Suprapubic skin (tissue), 3 donors: ENCODE measurements around the gene TP73.
A peak's percentile ranks its signal among the peaks of the same experiment; 100 is the strongest.

Experiments used
- POLR2A ChIP-seq, 2 donors: fragments of 450-650 bp; IDR thresholded peaks; one replicate each; pipeline ENCODE4 v1.6.1; 2017; ENCODE audit warnings: antibody characterized with exemption in 2 of 2, mild to moderate bottlenecking in 2 of 2, moderate library complexity in 2 of 2
- TF ChIP-seq, protein P1 (sequence below), 2 donors: fragments of 200-600 bp in 1 of 2; fragments of 450-650 bp in 1 of 2; sonication (generic) in 1 of 2; IDR thresholded peaks; one replicate each; pipeline ENCODE4 v1.5.1; 2016 to 2019; ENCODE audit warnings: antibody characterized with exemption in 2 of 2, mild to moderate bottlenecking in 1 of 2, moderate library complexity in 1 of 2

DNA sequence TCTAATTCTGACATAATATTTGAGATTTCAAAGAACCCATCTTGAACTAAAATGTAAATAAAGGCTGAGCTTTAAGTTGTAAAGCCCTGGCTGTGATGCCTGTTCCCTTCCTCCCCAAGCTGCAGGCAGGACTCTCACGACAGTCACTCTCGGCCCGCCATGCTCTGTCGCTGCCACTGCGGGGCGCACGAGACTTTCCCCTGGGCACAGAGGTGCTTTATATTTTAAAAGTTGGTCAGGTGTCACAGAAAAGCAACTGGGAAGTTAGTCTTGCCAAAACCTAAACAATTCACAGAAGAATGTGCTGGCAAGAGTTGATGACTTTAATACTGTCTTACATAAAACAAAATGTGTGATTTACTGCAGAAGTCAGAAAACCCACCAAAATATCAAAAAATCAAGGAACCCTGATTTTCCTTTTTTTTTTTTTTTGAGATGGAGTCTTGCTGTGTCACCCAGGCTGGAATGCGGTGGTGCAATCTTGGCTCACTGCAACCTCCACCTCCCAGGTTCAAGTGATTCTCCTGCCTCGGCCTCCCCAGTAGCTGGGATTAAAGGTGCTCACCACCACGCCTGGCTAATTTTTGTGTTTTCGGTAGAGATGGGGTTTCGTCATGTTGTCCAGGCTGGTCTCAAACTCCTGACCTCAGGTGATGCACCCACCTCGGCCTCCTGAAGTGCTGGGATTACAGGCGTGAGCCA lies 133.3 kb downstream of the TP73 start:
- TF ChIP-seq, protein P1, sequence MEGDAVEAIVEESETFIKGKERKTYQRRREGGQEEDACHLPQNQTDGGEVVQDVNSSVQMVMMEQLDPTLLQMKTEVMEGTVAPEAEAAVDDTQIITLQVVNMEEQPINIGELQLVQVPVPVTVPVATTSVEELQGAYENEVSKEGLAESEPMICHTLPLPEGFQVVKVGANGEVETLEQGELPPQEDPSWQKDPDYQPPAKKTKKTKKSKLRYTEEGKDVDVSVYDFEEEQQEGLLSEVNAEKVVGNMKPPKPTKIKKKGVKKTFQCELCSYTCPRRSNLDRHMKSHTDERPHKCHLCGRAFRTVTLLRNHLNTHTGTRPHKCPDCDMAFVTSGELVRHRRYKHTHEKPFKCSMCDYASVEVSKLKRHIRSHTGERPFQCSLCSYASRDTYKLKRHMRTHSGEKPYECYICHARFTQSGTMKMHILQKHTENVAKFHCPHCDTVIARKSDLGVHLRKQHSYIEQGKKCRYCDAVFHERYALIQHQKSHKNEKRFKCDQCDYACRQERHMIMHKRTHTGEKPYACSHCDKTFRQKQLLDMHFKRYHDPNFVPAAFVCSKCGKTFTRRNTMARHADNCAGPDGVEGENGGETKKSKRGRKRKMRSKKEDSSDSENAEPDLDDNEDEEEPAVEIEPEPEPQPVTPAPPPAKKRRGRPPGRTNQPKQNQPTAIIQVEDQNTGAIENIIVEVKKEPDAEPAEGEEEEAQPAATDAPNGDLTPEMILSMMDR (IDR thresholded peaks at IDR 0.05): peak in 1 of 2 donors; percentile 9
- TF ChIP-seq POLR2A (IDR thresholded peaks at IDR 0.05): no peak
